Common myeloid progenitor, CD34-positive (primary cell): ENCODE data around the gene TSHZ3.

ENCODE experiments used
- CTCF ChIA-PET: fragments of 350-600 bp; sonication (Branson Sonifier 250); formaldehyde crosslinking; loops from one replicate; lab custom pipeline; 2021; ENCODE audit warnings: antibody characterized with exemption; lab: Charles Lee
- POLR2A ChIA-PET: fragments of 350-600 bp; sonication (Branson Sonifier 250); formaldehyde crosslinking; loops from one replicate; lab custom pipeline; 2021; ENCODE audit warnings: antibody characterized with exemption; lab: Charles Lee
- DNase-seq, 3 donors: peaks; one replicate each; pipeline versions ENCODE4 v3.0.0 to v3.0.0-alpha.2; 2013
- H3K27ac ChIP-seq, 2 experiments: 1 replicate in 1 of 2; 2 replicates in 1 of 2; pipeline ENCODE4 v1.7.0; 2013; ENCODE audit warnings: inconsistent platforms in 2 of 2, low read length in 2 of 2, mild to moderate bottlenecking in 2 of 2, low read depth in 1 of 2, moderate library complexity in 1 of 2; ENCODE audit not compliant: severe bottlenecking in 2 of 2, insufficient read depth in 1 of 2, poor library complexity in 1 of 2
- H3K27me3 ChIP-seq, 5 experiments: replicated peaks in 2 of 5; 1 replicate in 3 of 5; 2 replicates in 2 of 5; pipeline versions ENCODE4 v1.6.1 to v1.7.0; 2013; ENCODE audit warnings: low read length in 4 of 5, mild to moderate bottlenecking in 2 of 5, moderate library complexity in 2 of 5, inconsistent platforms in 1 of 5; ENCODE audit not compliant: insufficient read depth in 5 of 5, control insufficient read depth in 4 of 5
- H3K36me3 ChIP-seq, 4 experiments: 1 replicate in 2 of 4; 2 replicates in 2 of 4; pipeline versions ENCODE4 v1.6.1 to v1.7.0; 2013; ENCODE audit warnings: low read length in 3 of 4, control low read depth in 1 of 4, mild to moderate bottlenecking in 1 of 4; ENCODE audit not compliant: control insufficient read depth in 4 of 4, insufficient read depth in 4 of 4
- H3K4me1 ChIP-seq, 4 experiments: 1 replicate in 3 of 4; 2 replicates in 1 of 4; pipeline versions ENCODE4 v1.6.1 to v1.7.1; 2013; ENCODE audit warnings: low read length in 3 of 4, mild to moderate bottlenecking in 3 of 4, control low read depth in 1 of 4, inconsistent platforms in 1 of 4, moderate library complexity in 1 of 4; ENCODE audit not compliant: control insufficient read depth in 4 of 4, insufficient read depth in 4 of 4; ENCODE audit errors: control extremely low read depth in 1 of 4
- H3K4me3 ChIP-seq, 7 experiments: 1 replicate in 4 of 7; 2 replicates in 3 of 7; pipeline versions ENCODE4 v1.5.1 to v1.7.0; 2013; ENCODE audit warnings: mild to moderate bottlenecking in 7 of 7, low read length in 6 of 7, moderate library complexity in 6 of 7, inconsistent platforms in 2 of 7, low read depth in 2 of 7, control low read depth in 1 of 7; ENCODE audit not compliant: insufficient read depth in 4 of 7, control insufficient read depth in 1 of 7; ENCODE audit errors: extremely low read depth in 1 of 7
- H3K9me3 ChIP-seq, 5 experiments: 1 replicate in 4 of 5; 2 replicates in 1 of 5; pipeline versions ENCODE4 v1.6.1 to v1.7.1; 2013; ENCODE audit warnings: low read length in 4 of 5, mild to moderate bottlenecking in 2 of 5, inconsistent platforms in 1 of 5, low read depth in 1 of 5, moderate library complexity in 1 of 5; ENCODE audit not compliant: control insufficient read depth in 4 of 5, insufficient read depth in 2 of 5; ENCODE audit errors: control extremely low read depth in 1 of 5
- WGBS: methylation state at CpG from one replicate; pipeline ENCODE4 v1.1.5; 2013; ENCODE audit not compliant: insufficient coverage; 5-methylcytosine and 5-hydroxymethylcytosine counted together

TSHZ3 gene

GRCh38 chr19:31255831-31256592 is 93.2 kb downstream of the TSHZ3 start:
- H3K4me3 ChIP-seq = no peak overlapping the region
- ChIA-PET POLR2A (no interaction called here), CTCF (no interaction called here)
- WGBS = 91% methylated on average over 9 of the region's 11 CpGs
- peaks cover 0 to under 1% (median 0%) of the 10 kb centered on the region in 4 experiments for H3K4me1 ChIP-seq
- H3K27me3 ChIP-seq = peaks cover 0 to 13% (median 3%) of the 10 kb centered on the region in 5 experiments
- no peak overlapping the region for H3K27ac ChIP-seq
- no peaks in the 10 kb centered on the region for H3K36me3 ChIP-seq
- DNase-seq = no peak
- no peaks in the 10 kb centered on the region for H3K9me3 ChIP-seq

- Histone ChIP-seq H3K36me3 (no peaks in the 10 kb centered on the region), H3K9me3 (no peaks in the 10 kb centered on the region), H3K27me3 (peaks cover 0 to 7% (median 0%) of the 10 kb centered on the region in 5 experiments), H3K4me3 (no peak overlapping the region), H3K4me1 (no peaks in the 10 kb centered on the region), H3K27ac (no peak overlapping the region)
- 88% methylated on average over 13 of the region's 13 CpGs for WGBS
- DNase-seq = no peak
- ChIA-PET CTCF (no interaction called here), POLR2A (no interaction called here)
Observed at GRCh38 chr19:31255174-31255799, 93.9 kb downstream of the TSHZ3 start.

- ChIA-PET CTCF (no interaction called here), POLR2A (no interaction called here)
- H3K9me3 ChIP-seq = no peaks in the 10 kb centered on the region
- whole genome bisulfite sequencing = 80% methylated on average over 4 of the region's 4 CpGs
- H3K36me3 ChIP-seq = no peaks in the 10 kb centered on the region
- peaks cover 0 to 2% (median 0%) of the 10 kb centered on the region in 5 experiments for H3K27me3 ChIP-seq
- no peak overlapping the region for H3K4me3 ChIP-seq
- no peak for DNase-seq
- H3K27ac ChIP-seq = no peak overlapping the region
- H3K4me1 ChIP-seq = no peaks in the 10 kb centered on the region
Observed at GRCh38 chr19:31254611-31255010, 94.6 kb downstream of the TSHZ3 start.

GRCh38 chr19:31254180-31254551 is 95.1 kb downstream of the TSHZ3 start:
- DNase-seq = no peak
- no peak overlapping the region for H3K27ac ChIP-seq
- WGBS = 100% methylated on average over 7 of the region's 7 CpGs
- H3K4me1 ChIP-seq = no peaks in the 10 kb centered on the region
- POLR2A ChIA-PET = no interaction called here
- peaks cover 0 to 2% (median 0%) of the 10 kb centered on the region in 5 experiments for H3K27me3 ChIP-seq
- no peaks in the 10 kb centered on the region for H3K9me3 ChIP-seq
- H3K36me3 ChIP-seq = no peaks in the 10 kb centered on the region
- CTCF ChIA-PET = no interaction called here
- H3K4me3 ChIP-seq = no peak overlapping the region

GRCh38 chr19:31253526-31254179 is 95.6 kb downstream of the TSHZ3 start:
- Histone ChIP-seq H3K9me3 (no peaks in the 10 kb centered on the region), H3K27me3 (peaks cover 0 to 2% (median 0%) of the 10 kb centered on the region in 5 experiments), H3K36me3 (no peaks in the 10 kb centered on the region), H3K4me3 (no peak overlapping the region), H3K27ac (no peak overlapping the region), H3K4me1 (no peaks in the 10 kb centered on the region)
- 100% methylated on average over 3 of the region's 6 CpGs for WGBS
- CTCF ChIA-PET = no interaction called here
- POLR2A ChIA-PET = no interaction called here
- no peak for DNase-seq

- Histone ChIP-seq H3K27me3 (peaks cover 0 to 2% (median 0%) of the 10 kb centered on the region in 5 experiments), H3K9me3 (no peaks in the 10 kb centered on the region), H3K27ac (no peak overlapping the region), H3K4me3 (no peak overlapping the region), H3K36me3 (no peaks in the 10 kb centered on the region), H3K4me1 (no peaks in the 10 kb centered on the region)
- ChIA-PET CTCF (no interaction called here), POLR2A (no interaction called here)
- 85% methylated on average over 1 of the region's 2 CpGs for WGBS
- DNase-seq = no peak
Observed at GRCh38 chr19:31252441-31252840, 96.8 kb downstream of the TSHZ3 start.

- POLR2A ChIA-PET = no interaction called here
- 88% methylated on average over 5 of the region's 9 CpGs for WGBS
- no peaks in the 10 kb centered on the region for H3K9me3 ChIP-seq
- H3K4me3 ChIP-seq = no peak overlapping the region
- H3K4me1 ChIP-seq = no peaks in the 10 kb centered on the region
- CTCF ChIA-PET = interaction anchor here (0.6 to 0.9 kb wide), 2 partner anchors 21 to 77 kb away, joined by 3 to 4 read pairs; no protein-coding TSS in a partner anchor
- no peaks in the 10 kb centered on the region for H3K36me3 ChIP-seq
- DNase-seq = no peak
- no peak overlapping the region for H3K27ac ChIP-seq
- H3K27me3 ChIP-seq = no peaks in the 10 kb centered on the region
Observed at GRCh38 chr19:31249217-31249616, 100.0 kb downstream of the TSHZ3 start.
